ENCODE data around the gene CHIC2.
"Not testable (repeated sequence)": the region's sequence is repeated elsewhere in the genome, so short reads cannot be mapped to it uniquely, and the experiment has no call there.

Gene CHIC2

DNA sequence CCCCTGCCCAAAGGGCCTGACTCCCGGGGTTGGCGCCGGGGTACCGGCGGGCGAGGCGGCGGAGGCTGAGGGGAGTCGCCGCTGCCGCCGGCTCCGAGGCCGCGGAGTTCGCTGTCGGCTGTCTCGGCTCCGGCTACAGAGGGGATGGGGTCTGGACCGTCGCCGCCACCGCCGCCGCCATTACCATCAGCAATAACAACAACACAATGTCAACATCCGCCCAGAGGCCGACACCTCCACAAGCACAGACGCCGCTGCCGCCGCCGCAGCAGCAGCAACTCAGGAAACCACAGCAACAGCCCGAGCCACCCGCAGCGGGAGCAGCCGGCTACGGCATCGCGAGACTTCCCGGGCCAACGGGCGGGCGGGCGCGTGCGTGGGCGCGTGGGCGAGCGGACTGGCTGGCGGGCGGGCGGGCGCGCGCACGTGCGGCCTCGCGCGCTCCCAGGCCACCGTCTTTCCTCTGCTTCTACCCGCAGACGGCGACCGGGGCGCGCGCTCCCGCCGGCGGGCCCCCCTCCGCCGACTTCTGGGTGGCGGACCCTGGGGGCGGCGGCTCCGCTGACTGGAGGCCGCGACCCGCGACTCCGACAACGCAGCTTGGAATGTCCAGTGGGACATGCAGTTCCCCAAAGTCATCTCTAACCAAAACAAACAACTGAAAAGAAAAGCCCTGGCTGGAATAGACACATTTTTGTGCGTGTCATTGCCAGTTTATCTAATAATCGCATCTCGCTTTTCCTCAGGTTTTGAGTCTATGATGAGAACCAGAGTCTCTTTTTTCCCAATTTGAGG, at the start of gene CHIC2:
Gene CHIC2 (minus strand): TSS at position 289 of the 795 bp plus-strand sequence. CDS start 305 bp downstream, outside the sequence.
- peak; percentile 75 for DNase-seq

DNA sequence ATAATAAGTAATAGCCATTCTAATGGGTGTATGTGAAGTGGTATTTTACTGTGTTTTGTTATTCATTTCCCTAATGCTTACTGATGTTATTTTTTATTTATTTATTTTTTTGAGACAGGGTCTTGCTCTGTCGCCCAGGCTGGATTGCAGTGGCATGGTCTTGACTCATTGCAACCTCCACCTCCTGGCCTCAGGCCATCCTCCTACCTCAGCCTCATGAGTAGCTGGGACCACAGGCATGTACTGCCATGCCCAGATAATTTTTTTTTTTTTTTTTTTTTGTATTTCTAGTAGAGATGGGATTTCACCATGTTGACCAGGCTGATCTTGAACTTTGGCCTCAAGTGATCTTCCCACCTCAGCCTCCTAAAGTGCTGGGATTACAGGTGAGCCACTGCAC, 48.8 kb upstream of the CHIC2 start:
- not testable (repeated sequence) for DNase-seq

GRCh38 chr4:54110019-54110416, 45.6 kb upstream of the CHIC2 start:
- DNase-seq, result no peak

DNA sequence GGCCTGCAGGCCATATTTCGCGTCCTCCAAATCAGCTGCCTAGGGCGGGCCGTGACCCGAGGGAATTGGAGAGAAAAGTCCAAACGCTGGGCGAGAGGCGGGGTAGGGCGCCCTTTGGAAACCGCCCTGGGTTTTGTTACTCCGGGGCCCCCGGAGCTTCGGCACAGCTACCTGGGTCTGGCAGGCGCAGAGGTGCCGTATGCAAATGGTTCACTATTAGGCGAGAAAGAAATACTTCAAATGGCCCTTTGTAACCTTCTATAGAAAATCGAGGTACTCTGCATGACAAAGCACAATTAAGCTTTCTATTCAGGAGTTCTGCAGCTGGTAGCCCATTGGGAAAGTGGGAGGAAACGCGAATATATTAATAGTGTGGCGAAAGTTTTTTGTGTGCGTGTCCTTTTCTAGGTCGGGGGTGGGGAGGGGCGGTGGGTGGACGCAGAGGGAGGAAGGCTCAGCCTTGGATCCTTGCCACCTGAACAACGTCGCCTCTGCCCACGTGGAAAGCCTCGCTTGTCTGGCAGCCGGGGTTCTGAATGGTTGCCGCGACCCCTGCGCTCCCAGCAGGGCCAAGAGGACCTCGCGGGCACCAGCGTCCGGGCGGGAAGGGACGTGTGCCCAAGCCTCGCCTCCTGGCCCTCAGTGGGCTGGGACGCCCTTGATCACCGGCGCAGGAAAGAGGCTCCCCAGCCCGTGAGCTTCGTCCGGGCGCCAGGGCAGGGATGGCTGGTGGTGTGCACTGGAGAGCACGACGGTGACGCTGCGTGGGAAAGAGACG, 45.0 kb upstream of the CHIC2 start:
- no peak for DNase-seq

DNA sequence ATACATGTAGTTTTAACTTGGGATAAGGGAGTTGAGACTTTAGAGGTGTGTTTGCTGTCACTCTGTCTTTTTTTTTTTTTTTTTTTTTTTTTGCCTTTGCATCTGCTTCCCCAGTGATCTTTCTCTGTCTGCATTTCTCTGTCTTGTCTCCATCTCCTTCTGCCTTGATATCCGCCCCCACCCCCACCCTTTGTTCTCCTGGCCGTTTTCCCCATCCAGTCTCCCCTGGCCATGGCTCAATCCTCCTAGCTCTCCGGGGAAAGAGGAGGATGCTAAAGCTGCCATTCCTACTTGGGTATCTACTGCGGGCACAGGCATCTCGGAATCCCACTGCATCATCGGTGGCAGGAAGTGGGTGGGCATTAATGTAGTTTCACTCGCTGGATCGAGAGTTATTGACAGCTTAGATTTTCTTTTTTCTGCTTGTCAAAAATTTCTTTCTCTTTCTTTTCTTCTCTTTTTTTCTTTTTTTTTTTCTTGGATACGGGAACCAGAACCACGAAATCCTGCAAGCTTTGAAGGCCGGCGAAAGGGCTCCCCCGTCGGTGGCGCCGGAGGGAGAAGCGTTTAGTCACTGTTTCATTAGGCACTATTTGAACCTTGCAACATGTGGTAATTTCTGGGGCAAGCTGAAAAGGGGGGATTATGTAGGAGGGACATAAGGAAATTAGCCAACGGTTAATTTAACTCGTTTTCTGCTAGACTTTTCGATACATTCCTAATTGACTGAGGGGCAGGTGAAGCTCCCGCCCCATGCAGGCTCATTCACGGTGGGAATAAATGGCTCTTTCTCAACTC, 43.7 kb upstream of the CHIC2 start:
- DNase-seq, result no peak

- DNase-seq, result no peak
These were observed 40.5 kb upstream of the CHIC2 start for GRCh38 chr4:54104907-54105306.

DNA sequence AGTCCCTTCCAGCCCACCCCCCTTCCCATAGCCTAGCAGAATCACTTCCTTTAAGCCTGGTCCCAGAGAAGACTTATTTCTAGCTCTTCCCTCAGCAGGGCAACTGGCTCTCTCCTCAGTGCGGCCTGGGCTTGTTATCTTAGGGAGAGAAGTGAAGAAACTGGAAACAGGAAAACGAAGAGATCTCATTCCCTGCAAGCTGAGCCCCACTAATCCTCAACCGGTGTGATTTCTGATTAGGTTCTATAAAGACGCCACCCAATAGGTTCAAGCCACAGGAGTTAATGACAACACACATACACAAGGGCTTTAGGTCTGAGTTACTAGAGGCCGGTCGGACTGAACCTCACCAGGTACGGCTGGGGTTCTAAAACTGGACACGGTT, 38.8 kb upstream of the CHIC2 start:
- no peak for DNase-seq

DNA sequence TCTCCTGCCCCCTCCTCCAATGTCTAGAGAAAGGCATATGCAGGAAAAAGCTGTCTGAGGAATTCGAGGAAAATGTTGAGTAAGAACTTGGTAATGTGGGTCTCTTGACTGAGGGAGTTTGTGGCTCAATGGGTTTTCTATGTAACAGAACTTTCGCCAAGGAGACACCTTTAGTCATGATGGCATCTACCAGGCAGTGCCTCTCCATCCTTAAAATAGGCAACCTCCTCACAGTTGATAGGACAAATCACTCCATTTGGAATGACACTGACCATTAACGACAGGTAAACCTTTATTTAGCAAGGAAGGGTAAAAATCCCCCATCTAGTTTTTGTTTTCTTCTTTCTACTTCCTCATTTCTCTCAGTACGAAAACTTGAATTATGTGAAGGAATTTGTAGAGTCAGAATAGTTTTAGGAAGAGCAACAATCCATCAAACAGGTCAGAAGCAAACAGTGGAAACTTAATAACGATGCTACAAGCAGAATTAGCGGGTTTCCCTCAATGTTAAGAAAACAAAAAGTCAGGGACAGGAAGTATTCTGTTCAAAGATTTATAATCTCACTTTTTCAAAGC, 38.2 kb upstream of the CHIC2 start:
- DNase-seq, result no peak

DNA sequence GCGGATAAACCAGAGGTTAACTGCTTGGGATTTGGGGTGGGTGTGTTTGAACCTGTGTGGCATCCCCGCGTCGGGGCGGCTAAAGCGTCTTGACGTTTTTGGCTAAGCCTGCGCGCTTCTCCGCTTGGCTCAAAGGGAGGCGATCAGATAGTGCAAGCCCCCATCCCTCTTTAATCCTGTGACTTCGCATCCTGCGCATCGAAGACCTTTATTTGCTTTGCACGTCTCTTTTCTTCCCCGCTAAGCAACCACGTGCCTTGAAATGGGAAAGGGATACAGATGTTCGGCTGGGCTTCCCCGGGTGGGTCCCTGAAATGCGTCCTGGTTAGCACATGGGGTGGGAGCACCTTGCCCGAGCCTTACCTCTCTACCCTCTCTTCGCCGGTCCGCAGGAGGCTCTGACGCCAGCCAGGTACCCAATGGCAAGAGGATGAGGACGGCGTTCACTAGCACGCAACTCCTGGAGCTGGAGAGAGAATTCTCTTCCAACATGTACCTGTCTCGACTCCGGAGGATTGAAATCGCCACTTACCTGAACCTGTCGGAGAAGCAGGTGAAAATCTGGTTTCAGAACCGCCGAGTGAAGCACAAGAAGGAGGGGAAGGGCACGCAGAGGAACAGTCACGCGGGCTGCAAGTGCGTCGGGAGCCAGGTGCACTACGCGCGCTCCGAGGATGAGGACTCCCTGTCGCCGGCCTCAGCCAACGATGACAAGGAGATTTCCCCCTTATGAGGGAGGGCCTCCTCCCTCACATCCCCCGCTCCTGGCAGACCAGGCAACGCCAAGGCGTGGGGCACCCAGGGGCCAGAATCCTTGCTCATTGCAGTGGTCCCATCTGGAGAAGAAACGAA, 37.0 kb upstream of the CHIC2 start:
- no peak for DNase-seq

DNA sequence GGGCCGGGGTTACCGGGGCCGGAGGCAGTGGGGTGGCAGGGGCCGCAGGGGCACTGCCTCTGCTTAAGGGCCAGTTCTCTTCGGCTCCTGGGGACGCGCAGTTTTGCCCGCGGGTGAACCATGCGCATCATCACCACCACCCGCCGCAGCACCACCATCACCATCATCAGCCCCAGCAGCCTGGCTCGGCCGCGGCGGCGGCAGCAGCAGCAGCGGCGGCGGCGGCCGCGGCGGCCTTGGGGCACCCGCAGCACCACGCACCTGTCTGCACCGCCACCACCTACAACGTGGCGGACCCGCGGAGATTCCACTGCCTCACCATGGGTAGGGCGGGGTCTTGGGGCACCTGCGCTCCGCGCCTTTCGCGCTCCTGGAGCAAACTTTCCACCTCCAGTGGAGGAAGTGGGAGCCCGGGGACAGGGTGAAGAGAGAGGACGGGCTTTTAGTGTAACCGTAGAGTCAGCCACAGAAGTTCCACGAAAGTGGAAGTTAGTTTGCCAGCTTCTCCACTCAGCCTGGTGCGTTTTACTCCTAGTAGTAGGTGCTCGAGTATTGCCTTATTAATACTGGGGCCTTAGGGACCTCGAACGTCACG, 36.3 kb upstream of the CHIC2 start:
- no peak for DNase-seq

- DNase-seq, result no peak
These were observed 35.6 kb upstream of the CHIC2 start, which contains the start of gene GSX2 for GRCh38 chr4:54099748-54100574. Gene GSX2, plus strand, starts transcription at chr4:54100163. Its CDS starts 182 bp downstream, at chr4:54100345.

GRCh38 chr4:54099287-54099747, 34.9 kb upstream of the CHIC2 start:
- DNase-seq, result no peak

- no peak for DNase-seq
These were observed 34.0 kb upstream of the CHIC2 start for GRCh38 chr4:54098375-54098774.

GRCh38 chr4:54097152-54097551, 32.7 kb upstream of the CHIC2 start:
- DNase-seq, result no peak

DNA sequence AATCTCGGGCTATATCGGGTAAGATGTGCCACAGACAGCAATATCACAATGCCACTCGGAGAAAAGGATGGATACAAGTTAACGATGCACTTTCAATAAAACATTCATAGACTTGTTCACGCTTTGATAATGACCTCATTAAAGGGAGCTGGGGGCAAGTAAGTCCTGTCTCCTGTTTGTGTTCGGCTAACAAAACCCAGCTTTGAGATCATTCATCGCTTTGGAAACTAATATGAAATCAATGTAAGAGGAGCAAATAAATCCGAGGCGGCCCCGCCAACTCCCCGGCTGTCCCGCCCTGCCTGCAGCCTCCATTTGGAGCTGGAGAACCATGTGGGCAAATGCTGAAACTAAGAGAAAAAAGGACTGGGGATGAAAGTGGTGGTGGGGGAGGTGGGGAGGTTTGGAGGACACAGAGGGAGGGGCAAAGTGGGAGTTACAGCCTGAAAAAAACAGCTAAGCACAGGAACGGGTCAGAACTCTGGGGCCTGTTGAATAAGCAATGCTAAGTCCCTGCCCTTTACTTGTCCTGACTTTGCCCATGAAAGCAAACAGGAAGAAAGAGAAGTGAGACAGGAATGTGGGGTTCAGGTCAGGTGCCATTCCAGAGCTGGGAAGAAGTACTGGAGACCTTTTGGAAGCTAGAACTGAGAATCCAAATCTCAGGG, 32.0 kb upstream of the CHIC2 start:
- no peak for DNase-seq

DNA sequence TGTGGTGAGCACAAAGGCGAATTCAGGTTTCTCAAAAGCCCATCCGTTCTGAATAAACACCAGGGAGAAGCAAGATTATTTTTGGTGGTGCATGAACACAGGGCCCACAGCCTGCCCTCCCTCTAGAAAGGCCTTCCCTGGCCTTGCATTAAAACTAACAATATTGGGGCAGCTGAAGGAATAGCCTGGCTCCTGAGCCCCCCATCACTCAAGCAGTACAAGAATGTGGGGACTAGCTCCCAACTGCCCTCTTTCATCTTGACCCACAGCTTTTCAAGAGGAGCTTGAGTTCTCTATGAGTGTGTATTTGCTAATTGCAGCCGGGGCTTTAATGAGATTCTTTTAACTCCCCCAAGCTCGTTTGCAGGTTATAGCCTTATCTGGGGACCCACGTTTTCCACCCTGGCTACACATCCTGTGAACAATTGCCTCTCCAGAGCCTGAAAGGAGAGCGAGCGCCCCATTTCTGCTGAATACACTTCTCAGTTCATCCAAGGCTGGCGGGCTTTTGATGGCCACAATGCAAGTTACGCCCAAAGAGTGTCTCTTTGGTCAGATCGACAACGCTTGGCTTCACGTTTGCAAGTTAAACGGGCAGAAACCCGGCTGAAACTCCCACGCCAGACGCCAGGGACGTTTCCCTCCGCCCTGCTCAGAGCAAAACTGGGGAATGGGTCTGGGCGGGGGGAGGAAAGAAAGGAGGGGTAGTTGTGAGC, 30.9 kb upstream of the CHIC2 start:
- no peak for DNase-seq

GRCh38 chr4:54094451-54094850, 30.0 kb upstream of the CHIC2 start:
- no peak for DNase-seq

- no peak for DNase-seq
These were observed 29.2 kb upstream of the CHIC2 start for GRCh38 chr4:54093324-54094240.

All from NCI-H1105 (cell line).